ENCODE results near the gene PHF1. TPM values are rescaled to one million over a fixed set of nuclear protein-coding genes. Genes with fewer than 3 reads are reported as not detected.

PHF1 gene
- total RNA-seq, 1 donor from 2014 or later, result 73.2 TPM

DNA sequence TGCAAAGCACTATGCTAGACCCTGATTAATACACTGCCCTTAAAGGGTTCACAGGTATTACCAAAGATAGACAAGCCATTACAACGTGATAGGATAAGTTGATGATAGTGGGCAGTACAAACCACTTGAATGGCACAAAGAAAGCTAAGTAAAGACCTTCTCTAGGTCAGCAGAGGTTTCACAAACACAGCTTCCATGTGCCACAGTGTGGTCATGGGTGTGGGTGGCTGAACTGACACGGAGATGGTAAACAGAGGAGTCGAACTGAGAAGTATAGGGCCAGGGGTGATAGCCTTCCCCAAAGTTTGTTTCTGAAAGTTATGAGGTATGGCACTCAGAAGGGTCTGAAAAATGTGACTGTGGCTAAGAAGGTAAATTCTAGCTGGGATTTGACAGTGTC is 47.9 kb downstream of the PHF1 start:
- Histone ChIP-seq H3K27ac (no peak overlapping the region), H3K4me3 (no peak overlapping the region), H3K36me3 (peaks cover 0 to 11% of the 10 kb centered on the region in 2 donors), H3K9me3 (no peaks in the 10 kb centered on the region), H3K4me1 (peaks cover 20% of the 10 kb centered on the region), H3K27me3 (no peaks in the 10 kb centered on the region)
- intact Hi-C loops (cut with DNase I), result no loop called here
- no peak for TF ChIP-seq POLR2A (IDR thresholded peaks at IDR 0.05)
- no peak for TF ChIP-seq POLR2AphosphoS5 (IDR thresholded peaks at IDR 0.05; ENCODE audit: insufficient read depth in 1 of 2, low read depth in 1 of 2)
- TF ChIP-seq, protein P1, sequence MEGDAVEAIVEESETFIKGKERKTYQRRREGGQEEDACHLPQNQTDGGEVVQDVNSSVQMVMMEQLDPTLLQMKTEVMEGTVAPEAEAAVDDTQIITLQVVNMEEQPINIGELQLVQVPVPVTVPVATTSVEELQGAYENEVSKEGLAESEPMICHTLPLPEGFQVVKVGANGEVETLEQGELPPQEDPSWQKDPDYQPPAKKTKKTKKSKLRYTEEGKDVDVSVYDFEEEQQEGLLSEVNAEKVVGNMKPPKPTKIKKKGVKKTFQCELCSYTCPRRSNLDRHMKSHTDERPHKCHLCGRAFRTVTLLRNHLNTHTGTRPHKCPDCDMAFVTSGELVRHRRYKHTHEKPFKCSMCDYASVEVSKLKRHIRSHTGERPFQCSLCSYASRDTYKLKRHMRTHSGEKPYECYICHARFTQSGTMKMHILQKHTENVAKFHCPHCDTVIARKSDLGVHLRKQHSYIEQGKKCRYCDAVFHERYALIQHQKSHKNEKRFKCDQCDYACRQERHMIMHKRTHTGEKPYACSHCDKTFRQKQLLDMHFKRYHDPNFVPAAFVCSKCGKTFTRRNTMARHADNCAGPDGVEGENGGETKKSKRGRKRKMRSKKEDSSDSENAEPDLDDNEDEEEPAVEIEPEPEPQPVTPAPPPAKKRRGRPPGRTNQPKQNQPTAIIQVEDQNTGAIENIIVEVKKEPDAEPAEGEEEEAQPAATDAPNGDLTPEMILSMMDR (IDR thresholded peaks at IDR 0.05), result no peak
- DNase-seq (ENCODE audit: extremely low spot score in 2 of 2), result no peak

DNA sequence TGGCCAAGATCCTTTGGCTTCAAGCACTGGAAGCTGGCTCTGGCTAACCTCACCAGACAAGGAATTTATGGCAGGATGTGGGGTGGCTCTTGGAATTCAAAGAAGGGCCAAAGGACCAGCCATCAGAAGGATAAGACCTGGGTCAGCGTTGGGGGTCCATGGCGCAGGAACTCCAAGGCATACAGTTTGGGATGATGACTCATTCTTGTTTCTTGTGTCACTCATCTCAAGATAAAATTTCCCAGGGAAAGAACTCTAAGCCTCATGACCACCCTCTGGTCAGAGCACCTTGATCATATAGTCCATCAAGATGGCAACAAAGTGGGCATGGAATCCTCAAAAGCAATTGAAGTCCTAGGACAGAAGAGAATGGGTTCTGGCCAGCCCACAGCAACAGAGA is 48.4 kb downstream of the PHF1 start:
- intact Hi-C loops (cut with DNase I), result no loop called here
- no peak overlapping the region for H3K27ac ChIP-seq
- TF ChIP-seq, protein P1 (IDR thresholded peaks at IDR 0.05), result no peak
- TF ChIP-seq POLR2A (IDR thresholded peaks at IDR 0.05), result no peak
- TF ChIP-seq POLR2AphosphoS5 (IDR thresholded peaks at IDR 0.05; ENCODE audit: insufficient read depth in 1 of 2, low read depth in 1 of 2), result no peak
- H3K4me1 ChIP-seq, result peaks cover 17% of the 10 kb centered on the region
- no peaks in the 10 kb centered on the region for H3K9me3 ChIP-seq
- peaks cover 0 to 11% of the 10 kb centered on the region in 2 donors for H3K36me3 ChIP-seq
- H3K4me3 ChIP-seq, result no peak overlapping the region
- H3K27me3 ChIP-seq, result no peaks in the 10 kb centered on the region
- no peak for DNase-seq (ENCODE audit: extremely low spot score in 2 of 2)

Small RNA genes within 50 kb of the gene (microRNA-seq; reads per million reads assigned to microRNA genes)
- not detected for gene MIR5004 (ENCODE audit: borderline number of aligned reads, borderline replicate concordance)

Small RNA genes within 50 kb of the gene (small RNA-seq; reads per million reads assigned to genes)
- gene RPL35AP4, result not detected
- not detected for gene ZBTB9

Other genes starting within 250 kb of the PHF1 start
- 0.25 TPM for gene COL11A2, start 218.5 kb upstream of the PHF1 start, total RNA-seq
- gene RXRB, start 210.3 kb upstream of the PHF1 start, total RNA-seq, result 28.0 TPM
- 36.3 TPM for gene SLC39A7, start 210.1 kb upstream of the PHF1 start, total RNA-seq
- gene HSD17B8, start 206.4 kb upstream of the PHF1 start, total RNA-seq, result 17.7 TPM
- gene RING1, start 202.5 kb upstream of the PHF1 start, total RNA-seq, result 32.7 TPM
- gene VPS52, start 139.1 kb upstream of the PHF1 start, total RNA-seq, result 42.2 TPM
- gene RPS18, start 138.9 kb upstream of the PHF1 start, total RNA-seq, result 3,296 TPM
- gene B3GALT4, start 133.9 kb upstream of the PHF1 start, total RNA-seq, result 14.0 TPM
- gene WDR46, start 121.8 kb upstream of the PHF1 start, total RNA-seq, result 36.3 TPM
- gene PFDN6, start 121.4 kb upstream of the PHF1 start, total RNA-seq, result 9.1 TPM
- gene RGL2, start 112.1 kb upstream of the PHF1 start, total RNA-seq, result 41.5 TPM
- gene TAPBP, start 96.9 kb upstream of the PHF1 start, total RNA-seq, result 59.9 TPM
- gene ZBTB22, start 93.3 kb upstream of the PHF1 start, total RNA-seq, result 18.4 TPM
- gene DAXX, start 88.1 kb upstream of the PHF1 start, total RNA-seq, result 32.2 TPM
- 27.5 TPM for gene KIFC1, start 19.2 kb upstream of the PHF1 start, total RNA-seq
- 73.2 TPM for gene CUTA, start 7.1 kb downstream of the PHF1 start, total RNA-seq
- gene SYNGAP1, start 9.1 kb downstream of the PHF1 start, total RNA-seq, result 16.0 TPM
- gene ZBTB9, start 43.6 kb downstream of the PHF1 start, total RNA-seq, result 1.5 TPM
- gene BAK1, start 169.3 kb downstream of the PHF1 start, total RNA-seq, result 19.2 TPM
- gene ITPR3, start 210.3 kb downstream of the PHF1 start, total RNA-seq, result 50.1 TPM

Data from vagina (tissue), 2 donors.